ACHN (cell line): ENCODE data around the gene ARL3.

Experiments used
- DNase-seq: peaks from one replicate; pipeline ENCODE4 v3.0.0-alpha.2; 2015
- in situ Hi-C: cut with HindIII; loops from 2 replicates; pipeline ENCODE4 v1.10.0; 2017; ENCODE audit warnings: low sequenced_read_pairs, low pct_ligation_motif_present, low pct_unique_long_range_greater_than_20kb

The ARL3 gene

DNA sequence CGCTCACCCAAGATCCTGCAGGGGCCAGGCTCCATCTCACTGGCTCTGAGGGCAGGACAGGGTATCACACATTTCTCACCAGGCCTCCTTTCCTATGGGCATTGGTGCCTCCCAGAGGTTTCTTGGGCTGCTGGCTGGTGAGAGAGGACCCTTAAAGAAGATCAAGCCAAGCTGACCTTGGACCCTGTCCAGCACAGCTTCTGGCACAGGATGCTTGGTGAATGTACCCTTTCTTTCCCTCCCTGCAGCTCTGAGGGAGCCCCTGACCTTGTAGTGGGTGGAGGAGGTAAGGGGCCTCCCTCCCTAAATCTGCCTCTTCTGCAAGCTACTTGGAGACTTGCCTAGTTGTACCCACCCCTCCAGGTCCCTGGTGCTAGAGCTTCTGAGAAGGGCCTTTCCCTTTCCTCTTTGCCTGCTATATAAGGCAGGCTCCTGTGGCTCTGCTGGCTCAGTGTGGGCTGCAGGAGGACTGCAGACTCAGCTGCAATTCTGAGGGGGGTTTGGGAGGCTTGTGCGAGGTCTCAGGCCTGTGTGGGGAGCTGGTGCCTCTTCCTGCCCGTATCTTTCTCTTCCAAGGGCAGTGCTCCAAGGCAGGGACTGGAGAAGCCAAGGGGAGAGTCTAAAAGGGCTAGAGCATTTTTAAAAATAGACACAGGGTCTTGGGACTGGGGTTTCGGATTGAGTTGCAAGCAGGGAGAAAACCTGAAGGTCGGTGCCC is 81.6 kb downstream of the ARL3 start:
- in situ Hi-C loops = no loop called here
- DNase-seq = no peak

DNA sequence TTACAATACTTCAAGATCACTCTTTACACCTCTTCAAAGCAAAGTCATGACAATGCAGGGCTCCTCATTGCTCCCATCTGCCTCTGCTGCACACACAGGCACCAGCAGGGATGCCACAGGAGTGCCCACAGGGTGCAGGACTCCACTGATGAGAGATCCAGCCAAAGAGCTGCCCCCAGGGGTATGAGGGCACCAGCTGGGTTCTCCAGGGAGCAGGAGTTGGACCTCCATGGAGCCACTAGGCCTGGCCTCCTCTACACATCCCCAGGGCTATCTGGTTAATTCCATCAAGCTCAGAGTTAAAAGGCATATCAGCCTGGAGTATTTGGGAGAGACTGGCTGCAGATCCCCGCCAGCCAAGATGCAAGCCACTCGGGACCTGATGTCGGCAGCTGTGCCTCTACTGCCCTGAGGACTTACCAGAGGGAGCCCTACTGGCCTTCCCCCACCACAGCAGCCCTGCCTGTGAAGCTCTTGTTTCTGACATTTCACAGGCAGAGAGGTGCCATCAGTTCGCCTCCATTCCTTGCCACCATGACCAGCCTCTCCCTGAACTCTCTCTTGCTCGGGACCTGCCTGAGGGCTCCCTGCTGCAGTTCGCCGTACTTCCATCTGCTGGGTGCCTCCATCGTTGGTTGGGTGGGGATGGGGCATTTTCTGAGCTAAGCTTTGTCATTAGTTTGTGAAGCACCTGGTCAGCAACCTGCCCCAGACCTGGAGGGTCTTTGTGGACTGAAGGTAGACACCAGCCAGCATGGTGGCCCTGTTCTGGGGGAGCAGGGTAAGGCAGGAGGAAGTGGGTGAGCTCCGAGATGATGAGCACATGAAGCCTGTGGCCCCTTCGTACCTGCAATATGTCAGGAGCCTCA is 82.4 kb downstream of the ARL3 start:
- no peak for DNase-seq
- in situ Hi-C loops = no loop called here

DNA sequence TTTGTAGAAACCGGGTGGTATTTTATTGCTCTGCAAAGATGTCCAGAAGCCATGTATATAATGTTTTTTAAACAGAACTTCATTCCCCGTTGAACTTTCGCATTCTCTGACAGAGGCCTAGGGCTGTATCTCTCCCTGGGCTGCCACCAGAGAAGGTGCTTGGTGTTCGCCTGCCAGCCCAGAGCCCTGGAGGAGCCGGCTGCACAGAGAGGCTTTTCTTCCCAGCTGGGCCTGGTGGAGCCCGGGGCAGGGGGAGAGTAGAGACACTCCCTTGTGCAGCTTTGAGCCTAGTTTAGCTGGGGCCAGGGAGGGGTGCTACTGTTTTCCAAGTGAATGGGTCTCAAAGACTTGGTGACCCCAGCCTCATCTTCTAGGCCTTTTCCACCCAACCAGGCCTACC is 83.5 kb downstream of the ARL3 start:
- in situ Hi-C loops = no loop called here
- DNase-seq = no peak

DNA sequence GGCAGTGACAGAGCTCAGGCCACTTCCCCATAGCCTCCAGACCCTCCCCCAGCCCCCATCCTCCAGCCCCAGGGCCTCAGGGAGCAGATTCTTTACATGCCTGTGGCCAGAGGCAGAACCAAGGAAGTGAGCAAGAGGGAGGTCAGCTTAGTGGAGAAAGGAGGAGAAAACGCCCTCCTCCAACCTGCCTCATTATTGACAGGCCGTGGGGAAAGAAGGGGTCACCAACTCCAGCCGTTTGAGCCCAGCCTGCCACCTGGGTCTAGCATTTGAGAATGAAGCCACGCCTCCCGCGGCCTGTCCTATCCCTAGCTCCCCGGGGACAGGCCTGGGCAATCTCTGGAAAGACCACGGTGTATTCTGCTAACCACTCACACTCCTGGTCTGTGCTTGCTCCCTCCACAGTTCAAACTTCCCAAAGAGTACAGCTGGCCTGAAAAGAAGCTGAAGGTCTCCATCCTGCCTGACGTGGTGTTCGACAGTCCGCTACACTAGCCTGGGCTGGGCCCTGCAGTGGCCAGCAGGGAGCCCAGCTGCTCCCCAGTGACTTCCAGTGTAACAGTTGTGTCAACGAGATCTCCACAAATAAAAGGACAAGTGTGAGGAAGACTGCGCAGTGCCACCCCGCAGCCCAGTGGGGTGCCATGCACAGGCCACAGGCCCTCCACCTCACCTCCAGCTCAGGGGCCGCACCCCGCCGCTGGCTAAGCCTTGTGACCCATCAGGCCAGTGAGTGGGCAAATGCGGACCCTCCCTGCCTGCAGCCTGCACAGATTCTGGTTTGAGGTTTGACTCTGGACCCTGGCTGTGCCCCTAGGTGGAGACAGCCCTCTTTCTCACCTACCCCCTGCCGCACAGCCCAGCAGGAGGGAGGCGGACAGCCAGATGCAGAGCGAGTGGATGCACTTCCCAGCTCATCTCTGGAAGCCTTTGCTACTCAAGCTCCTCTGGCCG is 84.3 kb downstream of the ARL3 start:
- in situ Hi-C loops = no loop called here
- peak; percentile 96 for DNase-seq

DNA sequence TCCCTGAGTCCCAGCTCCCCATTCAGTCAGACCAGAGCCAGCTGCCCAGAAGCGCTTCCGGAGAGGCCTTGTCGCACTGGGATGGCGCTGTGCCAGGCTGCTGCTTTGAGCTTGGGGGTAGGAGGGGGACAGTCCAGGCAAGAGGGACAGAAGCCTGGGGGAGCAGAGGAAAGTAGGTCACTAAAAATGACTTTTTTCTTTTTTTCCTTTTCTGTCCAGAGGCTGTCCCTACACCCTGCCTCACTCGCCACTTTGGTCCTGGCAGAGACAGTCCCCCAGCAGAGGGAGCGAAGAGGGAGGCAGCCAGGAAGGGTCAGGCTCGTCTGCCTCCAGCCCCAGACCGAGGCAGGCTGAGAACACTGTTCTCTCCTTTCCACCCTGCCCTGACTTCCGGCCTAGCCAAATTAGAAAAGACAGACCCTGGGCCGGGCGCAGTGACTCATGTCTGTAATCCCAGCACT is 85.7 kb downstream of the ARL3 start:
- DNase-seq = peak; percentile 40
- in situ Hi-C loops = no loop called here

DNA sequence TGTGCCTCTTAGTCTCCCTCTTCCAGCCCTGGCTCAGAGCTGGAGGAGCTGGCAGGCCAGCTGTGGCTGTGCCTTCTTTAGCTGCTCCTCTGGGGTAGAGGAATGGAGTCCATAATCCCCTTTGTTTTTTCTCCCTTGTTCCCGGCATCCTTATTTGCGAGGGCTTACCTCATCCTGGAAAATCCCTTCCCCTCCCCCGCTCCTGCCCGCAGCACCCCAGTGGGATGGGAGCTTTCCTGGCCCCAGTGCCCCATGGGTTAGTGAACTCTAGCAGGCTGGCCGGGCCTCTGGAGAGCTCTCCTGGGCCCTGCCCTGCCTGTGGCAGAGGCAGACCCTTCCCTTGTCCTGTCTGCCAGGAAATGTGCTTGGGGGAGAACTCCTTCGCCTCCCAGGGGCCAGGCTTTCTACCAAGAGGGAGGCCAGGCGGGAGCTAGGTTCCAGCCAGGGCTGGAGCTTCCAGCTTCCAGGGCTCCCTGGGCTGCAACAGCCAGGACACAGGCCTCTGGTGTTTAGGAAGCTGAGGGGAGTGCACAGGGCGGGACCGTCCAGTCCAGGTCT is 86.4 kb downstream of the ARL3 start:
- in situ Hi-C loops = no loop called here
- DNase-seq = peak; percentile 73

DNA sequence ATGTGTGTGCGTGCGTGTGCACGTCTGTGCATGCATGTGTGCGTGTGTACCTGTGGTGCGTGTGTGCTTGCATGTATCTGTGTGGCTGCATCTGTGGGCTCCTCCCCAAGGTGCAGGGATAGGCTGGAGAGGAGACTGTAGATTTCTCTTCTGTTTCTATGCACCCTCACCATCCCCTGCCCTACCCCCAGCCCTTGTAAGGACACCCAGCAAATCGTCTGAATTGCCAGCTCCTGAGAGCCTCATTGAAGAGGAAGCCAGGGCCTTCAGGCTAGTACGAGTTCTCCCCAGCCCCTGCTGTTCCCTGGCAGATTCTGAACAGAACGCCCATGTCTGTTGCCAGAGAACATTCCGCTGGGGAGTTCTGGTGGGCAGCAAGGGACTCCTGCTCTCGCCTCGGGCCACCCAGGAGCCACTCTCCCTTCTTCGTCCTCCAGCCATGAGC is 86.9 kb downstream of the ARL3 start:
- in situ Hi-C loops = no loop called here
- DNase-seq = no peak

DNA sequence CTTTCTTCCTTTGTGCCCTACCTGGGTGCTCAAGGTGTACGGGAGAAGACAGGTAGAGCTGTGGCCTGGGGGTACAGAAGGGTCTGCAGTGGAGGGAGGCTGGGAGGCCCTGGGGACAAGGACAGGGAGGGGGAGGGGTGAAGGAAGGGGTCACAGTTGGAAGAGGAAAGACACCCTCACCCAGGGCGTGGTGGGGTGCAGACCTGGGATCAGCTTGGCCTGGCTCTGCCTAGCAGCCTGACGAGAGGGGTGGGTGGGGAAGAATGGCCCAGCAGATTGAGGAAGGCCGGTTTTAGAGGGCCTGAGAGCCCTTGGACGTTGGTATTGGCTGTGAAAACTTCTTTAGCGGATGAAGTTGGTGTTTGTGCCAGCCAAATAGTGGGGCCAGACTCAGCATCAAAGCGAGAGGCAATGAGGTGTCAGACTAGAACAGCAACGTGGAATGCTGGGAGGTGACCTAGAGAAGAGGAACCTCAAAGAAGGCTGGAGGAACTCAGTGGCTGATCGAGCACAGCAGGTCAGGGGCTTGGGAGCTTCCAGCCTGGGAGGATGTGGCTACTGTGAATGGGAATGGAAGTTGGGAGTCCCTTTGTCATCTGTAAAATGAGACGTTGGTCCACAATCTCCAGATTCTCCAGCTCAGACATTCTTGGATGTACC is 88.0 kb downstream of the ARL3 start:
- no peak for DNase-seq
- in situ Hi-C loops = no loop called here

DNA sequence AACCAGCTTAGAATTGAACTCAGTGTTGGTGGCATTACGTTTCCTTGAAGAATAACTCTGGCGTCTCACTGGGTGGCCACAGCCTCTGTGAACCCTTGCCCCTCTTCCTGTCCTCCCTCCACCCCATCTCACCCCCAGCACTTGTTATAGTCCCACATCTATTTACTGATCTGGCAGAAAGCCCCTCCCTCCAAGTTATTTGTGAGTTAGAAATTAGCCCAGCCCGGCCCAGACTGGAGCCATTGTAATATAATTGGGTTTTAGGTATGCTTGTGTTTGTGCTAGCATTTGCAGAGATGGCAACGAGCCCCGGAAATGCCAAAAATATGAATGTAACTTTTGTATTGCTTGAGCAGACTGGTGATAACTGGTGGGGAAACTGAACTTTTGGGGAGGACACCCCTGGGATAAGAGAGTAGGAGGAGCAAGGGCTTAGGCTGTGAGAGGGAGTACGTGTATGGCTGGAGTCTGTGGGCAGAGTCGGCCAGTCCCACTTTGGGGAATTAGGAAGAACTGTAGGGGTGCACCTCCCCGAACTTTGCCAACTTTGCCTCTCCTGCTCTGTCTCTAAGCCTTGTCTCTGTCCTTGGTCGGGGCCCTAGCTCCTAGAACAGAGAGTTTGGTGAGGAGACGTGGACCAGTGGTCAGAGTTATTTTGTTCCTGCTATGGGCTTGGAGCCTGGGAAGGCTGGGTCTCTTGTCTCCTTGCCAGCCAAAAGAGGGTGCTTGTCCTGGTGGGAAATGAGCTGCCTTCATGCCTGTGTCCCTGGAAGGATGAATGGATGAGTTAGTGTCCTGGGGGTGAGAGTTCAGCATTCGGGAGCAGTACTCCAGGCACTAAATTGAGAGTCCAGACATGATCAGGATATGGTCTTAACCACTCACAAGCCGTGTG is 89.2 kb downstream of the ARL3 start:
- in situ Hi-C loops = no loop called here
- peak; percentile 52 for DNase-seq

DNA sequence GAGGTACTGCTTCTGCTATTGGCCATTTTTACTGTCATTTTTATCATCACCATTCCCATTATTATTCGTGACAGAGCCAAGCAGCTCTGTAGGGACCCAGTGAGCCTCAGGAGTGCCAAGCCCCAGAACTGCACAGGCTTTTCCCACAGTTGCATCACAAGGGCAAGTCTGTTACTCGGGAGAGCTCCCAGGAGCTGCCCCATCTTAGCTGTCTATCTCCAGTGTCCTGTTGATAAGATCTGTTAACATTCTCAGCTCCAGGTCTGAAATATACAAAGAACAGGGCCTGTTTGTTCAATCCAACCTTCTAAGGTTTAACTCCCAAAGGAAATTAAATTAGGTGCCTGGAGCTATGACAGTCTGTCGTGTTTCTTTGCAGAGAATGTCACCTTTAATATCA is 90.1 kb downstream of the ARL3 start:
- in situ Hi-C loops = no loop called here
- no peak for DNase-seq
